ENCODE results near the gene DBF4B.

DBF4B gene

GRCh38 chr17:44769230-44769629 lies 60.8 kb downstream of the DBF4B start:
- no peak for DNase-seq (ENCODE audit: low read depth)
- TF ChIP-seq CTCF (IDR thresholded peaks at IDR 0.05; ENCODE audit: insufficient read depth, low read depth, low read length, missing control alignments): no peak

GRCh38 chr17:44769647-44770084 lies 61.2 kb downstream of the DBF4B start:
- no peak for DNase-seq (ENCODE audit: low read depth)
- no peak overlapping the region for H3K4me3 ChIP-seq (ENCODE audit: low read depth, low read length)
- no peak for TF ChIP-seq CTCF (IDR thresholded peaks at IDR 0.05; ENCODE audit: insufficient read depth, low read depth, low read length, missing control alignments)

More at GRCh38 chr17:44769230-44769629, 60.8 kb downstream of the DBF4B start:
- H3K4me3 ChIP-seq (ENCODE audit: low read depth, low read length): no peak overlapping the region

- no peak for TF ChIP-seq CTCF (IDR thresholded peaks at IDR 0.05; ENCODE audit: insufficient read depth, low read depth, low read length, missing control alignments)
Measured at GRCh38 chr17:44770166-44770925, 61.9 kb downstream of the DBF4B start.

GRCh38 chr17:44772308-44773045 lies 64.0 kb downstream of the DBF4B start:
- DNase-seq (ENCODE audit: low read depth): no peak
- H3K4me3 ChIP-seq (ENCODE audit: low read depth, low read length): no peak overlapping the region
- TF ChIP-seq CTCF (IDR thresholded peaks at IDR 0.05; ENCODE audit: insufficient read depth, low read depth, low read length, missing control alignments): no peak

More at GRCh38 chr17:44770166-44770925, 61.9 kb downstream of the DBF4B start:
- no peak for DNase-seq (ENCODE audit: low read depth)
- H3K4me3 ChIP-seq (ENCODE audit: low read depth, low read length): no peak overlapping the region

- TF ChIP-seq CTCF (IDR thresholded peaks at IDR 0.05; ENCODE audit: insufficient read depth, low read depth, low read length, missing control alignments): no peak
- no peak for DNase-seq (ENCODE audit: low read depth)
Measured at GRCh38 chr17:44773140-44773539, 64.7 kb downstream of the DBF4B start.

GRCh38 chr17:44774271-44775135 lies 66.0 kb downstream of the DBF4B start:
- peak overlapping the region; percentile 76 for H3K4me3 ChIP-seq (ENCODE audit: low read depth, low read length)
- peak; percentile 84 for DNase-seq (ENCODE audit: low read depth)
- TF ChIP-seq CTCF (IDR thresholded peaks at IDR 0.05; ENCODE audit: insufficient read depth, low read depth, low read length, missing control alignments): peak; percentile 100

More at GRCh38 chr17:44773140-44773539, 64.7 kb downstream of the DBF4B start:
- H3K4me3 ChIP-seq (ENCODE audit: low read depth, low read length): no peak overlapping the region

All from GM12865 (cell line).